Measurements from ENCODE around the gene FAM169A.

DNA sequence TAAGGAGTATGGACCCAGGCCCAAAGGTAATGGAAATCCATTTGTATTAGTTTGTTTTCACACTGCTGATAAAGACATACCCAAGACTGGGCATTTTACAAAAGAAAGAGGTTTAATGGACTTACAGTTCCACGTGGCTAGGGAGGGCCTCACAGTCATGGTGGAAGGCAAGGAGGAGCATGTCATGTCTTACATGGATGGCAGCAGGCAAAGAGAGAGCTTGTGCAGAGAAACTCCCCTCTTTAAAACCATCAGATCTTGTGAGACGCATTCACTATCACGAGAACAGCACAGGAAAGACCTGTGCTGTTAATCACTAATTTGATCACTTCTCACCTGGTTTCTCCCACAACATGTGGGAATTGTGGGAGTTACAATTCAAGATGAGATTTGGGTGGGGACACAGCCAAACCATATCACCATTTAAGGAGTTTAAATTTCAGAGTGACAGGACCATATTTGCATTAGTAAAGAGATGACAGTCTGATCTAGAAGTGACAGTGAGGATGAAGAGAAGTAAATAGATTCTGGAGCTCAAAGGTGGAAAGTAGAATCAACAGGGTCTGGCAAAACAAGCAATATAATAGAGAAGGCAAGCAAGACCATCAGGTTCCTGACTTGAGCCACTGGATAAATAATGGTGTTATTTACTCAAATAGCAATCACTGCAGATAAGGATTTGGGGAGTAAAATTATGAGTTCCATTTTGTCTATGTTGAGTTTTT, 7.5 kb upstream of the FAM169A start:
- TF ChIP-seq POLR2AphosphoS5 (IDR thresholded peaks at IDR 0.05) (no peak), POLR2A (IDR thresholded peaks at IDR 0.05) (no peak), EP300 (IDR thresholded peaks at IDR 0.05) (no peak)
- TF ChIP-seq, protein P1, sequence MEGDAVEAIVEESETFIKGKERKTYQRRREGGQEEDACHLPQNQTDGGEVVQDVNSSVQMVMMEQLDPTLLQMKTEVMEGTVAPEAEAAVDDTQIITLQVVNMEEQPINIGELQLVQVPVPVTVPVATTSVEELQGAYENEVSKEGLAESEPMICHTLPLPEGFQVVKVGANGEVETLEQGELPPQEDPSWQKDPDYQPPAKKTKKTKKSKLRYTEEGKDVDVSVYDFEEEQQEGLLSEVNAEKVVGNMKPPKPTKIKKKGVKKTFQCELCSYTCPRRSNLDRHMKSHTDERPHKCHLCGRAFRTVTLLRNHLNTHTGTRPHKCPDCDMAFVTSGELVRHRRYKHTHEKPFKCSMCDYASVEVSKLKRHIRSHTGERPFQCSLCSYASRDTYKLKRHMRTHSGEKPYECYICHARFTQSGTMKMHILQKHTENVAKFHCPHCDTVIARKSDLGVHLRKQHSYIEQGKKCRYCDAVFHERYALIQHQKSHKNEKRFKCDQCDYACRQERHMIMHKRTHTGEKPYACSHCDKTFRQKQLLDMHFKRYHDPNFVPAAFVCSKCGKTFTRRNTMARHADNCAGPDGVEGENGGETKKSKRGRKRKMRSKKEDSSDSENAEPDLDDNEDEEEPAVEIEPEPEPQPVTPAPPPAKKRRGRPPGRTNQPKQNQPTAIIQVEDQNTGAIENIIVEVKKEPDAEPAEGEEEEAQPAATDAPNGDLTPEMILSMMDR (IDR thresholded peaks at IDR 0.05) = no peak
